BJ (cell line): Measurements from ENCODE around the gene R3HCC1L. TPM values are rescaled to one million over a fixed set of nuclear protein-coding genes. Genes with fewer than 3 reads are reported as not detected.

ENCODE experiments used
- CTCF ChIA-PET: fragments of 350-600 bp; formaldehyde crosslinking; extraction: SDS; loops from one replicate; lab custom pipeline; 2021; ENCODE audit warnings: antibody characterized with exemption, inconsistent platforms; lab: Yijun Ruan, JAX
- POLR2A ChIA-PET: fragments of 300-600 bp; sonication (Branson Sonifier 250); formaldehyde crosslinking; extraction: SDS; loops from one replicate; lab custom pipeline; 2021; ENCODE audit warnings: antibody characterized with exemption; lab: Charles Lee
- DNase-seq: peaks from one replicate; pipeline ENCODE4 v3.0.0-alpha.2; 2011; ENCODE audit warnings: low read depth
- H3K27me3 ChIP-seq: 2 replicates; pipeline ENCODE4 v1.6.0; 2011; ENCODE audit warnings: low read length; ENCODE audit not compliant: control insufficient read depth, insufficient read depth
- H3K36me3 ChIP-seq: 2 replicates; pipeline ENCODE4 v1.5.1; 2011; ENCODE audit warnings: low read length; ENCODE audit not compliant: control insufficient read depth, insufficient read depth
- H3K4me3 ChIP-seq: 2 replicates; pipeline ENCODE4 v1.5.1; 2011; ENCODE audit warnings: low read depth, mild to moderate bottlenecking, control low read depth, low read length
- CTCF ChIP-seq: IDR thresholded peaks from 2 replicates; pipeline ENCODE4 v1.5.1; 2011; ENCODE audit warnings: low read depth, mild to moderate bottlenecking, control low read depth, inconsistent platforms, low read length, moderate library complexity; ENCODE audit not compliant: insufficient read depth
- polyA plus RNA-seq: library from polyadenylated mRNA; depleted of rRNA; stranded (reverse); fragments of >200 nt; gene quantifications from 2 replicates; pipeline ENCODE4 v1.2.3, GENCODE V29; 2011

The R3HCC1L gene
- polyA plus RNA-seq, 1 experiment: 5.6 TPM

- H3K27me3 ChIP-seq: 0 out of 2 replicates have a peak, but pooled peaks cover 2% of the 10 kb centered on the region
- CTCF ChIA-PET: interaction anchor here (1.0 kb wide), 1 partner anchor 33 kb away, joined by 3 read pairs; no protein-coding TSS in a partner anchor
These were observed 141.9 kb downstream of the R3HCC1L start for GRCh38 chr10:98276311-98276710.

GRCh38 chr10:98285416-98285815 is 151.0 kb downstream of the R3HCC1L start:
- H3K4me3 ChIP-seq: no peak overlapping the region
- DNase-seq: no peak
- peaks cover 13% of the 10 kb centered on the region for H3K27me3 ChIP-seq
- TF ChIP-seq CTCF: no peak
- ChIA-PET POLR2A (no interaction called here), CTCF (interaction anchor here (1.1 to 2.8 kb wide), 4 partner anchors 8 to 24 kb away, joined by 4 to 13 read pairs (median 4); no protein-coding TSS in a partner anchor)
- H3K36me3 ChIP-seq: no peaks in the 10 kb centered on the region

More at GRCh38 chr10:98276311-98276710, 141.9 kb downstream of the R3HCC1L start:
- no peak for TF ChIP-seq CTCF
- no peak for DNase-seq
- POLR2A ChIA-PET: no interaction called here
- no peaks in the 10 kb centered on the region for H3K36me3 ChIP-seq
- H3K4me3 ChIP-seq: no peak overlapping the region

GRCh38 chr10:98286419-98286818 is 152.0 kb downstream of the R3HCC1L start:
- no peak for TF ChIP-seq CTCF
- no peak for DNase-seq
- CTCF ChIA-PET: interaction anchor here (0.6 to 2.8 kb wide), 4 partner anchors 17 to 982 kb away, joined by 3 to 13 read pairs (median 4); no protein-coding TSS in a partner anchor
- Histone ChIP-seq H3K36me3 (no peaks in the 10 kb centered on the region), H3K27me3 (peaks cover 13% of the 10 kb centered on the region), H3K4me3 (no peak overlapping the region)
- POLR2A ChIA-PET: no interaction called here

GRCh38 chr10:98287321-98287720 is 152.9 kb downstream of the R3HCC1L start:
- CTCF ChIA-PET: interaction anchor here (0.8 kb wide), 1 partner anchor 25 kb away, joined by 3 read pairs; no protein-coding TSS in a partner anchor
- H3K36me3 ChIP-seq: no peaks in the 10 kb centered on the region

GRCh38 chr10:98289802-98290209 is 155.3 kb downstream of the R3HCC1L start:
- no peak overlapping the region for H3K4me3 ChIP-seq
- DNase-seq: no peak
- no peaks in the 10 kb centered on the region for H3K36me3 ChIP-seq
- no peak for TF ChIP-seq CTCF
- ChIA-PET CTCF (interaction anchor here (1.5 kb wide), 1 partner anchor 14 kb away, joined by 3 read pairs; no protein-coding TSS in a partner anchor), POLR2A (no interaction called here)
- H3K27me3 ChIP-seq: peaks cover 6% of the 10 kb centered on the region

More at GRCh38 chr10:98287321-98287720, 152.9 kb downstream of the R3HCC1L start:
- no peak for TF ChIP-seq CTCF
- peaks cover 9% of the 10 kb centered on the region for H3K27me3 ChIP-seq
- POLR2A ChIA-PET: no interaction called here
- no peak for DNase-seq
- H3K4me3 ChIP-seq: no peak overlapping the region
